ENCODE measurements around the gene PSMD4.
"Not testable (repeated sequence)": the region's sequence is repeated elsewhere in the genome, so short reads cannot be mapped to it uniquely, and the experiment has no call there.

Gene PSMD4

GRCh38 chr1:151254217-151255213 lies at the start of gene PSMD4:
PSMD4 (plus strand) TSS chr1:151254734; CDS start chr1:151254783, 49 bp downstream.
- H3K9me3 ChIP-seq (ENCODE audit: insufficient read depth, low read depth, low read length), result no peaks in the 10 kb centered on the region
- H3K4me3 ChIP-seq (ENCODE audit: low read length, poor library complexity, severe bottlenecking), result peak within 1 kb of the TSS; percentile 99
- peaks cover 8% of the 10 kb centered on the region; the same call in 1 of the 2 replicates for H3K36me3 ChIP-seq (ENCODE audit: insufficient read depth, low read length)
- H3K4me1 ChIP-seq (ENCODE audit: insufficient read depth, low read length, poor library complexity, severe bottlenecking), result peaks cover 15% of the 10 kb centered on the region
- peaks cover 4% of the 10 kb centered on the region for H4K20me1 ChIP-seq (ENCODE audit: insufficient read depth, low read length, poor library complexity, severe bottlenecking)
- TF ChIP-seq EZH2phosphoT487 (IDR thresholded peaks at IDR 0.05; ENCODE audit: borderline replicate concordance) (no peak), CTCF (conservative IDR thresholded peaks at IDR 0.05; ENCODE audit: low read length) (no peak)
- H2AFZ ChIP-seq (ENCODE audit: low read length), result peak within 1 kb of the TSS; percentile 86
- H3F3A ChIP-seq (ENCODE audit: low read depth), result no peaks in the 10 kb centered on the region
- H3K4me2 ChIP-seq (ENCODE audit: low read depth, low read length, poor library complexity, severe bottlenecking), result peak within 1 kb of the TSS; percentile 93
- H3K27me3 ChIP-seq (ENCODE audit: insufficient read depth, low read length, poor library complexity, severe bottlenecking), result no peaks in the 10 kb centered on the region
- peaks cover 47% of the 10 kb centered on the region for H3K79me2 ChIP-seq (ENCODE audit: insufficient read depth, low read length)
- H3K9ac ChIP-seq (ENCODE audit: low read depth, low read length, poor library complexity, severe bottlenecking), result peak within 1 kb of the TSS; percentile 88
- H3K9me2 ChIP-seq (replicated peaks; ENCODE audit: low read depth, low read length), result no peaks in the 10 kb centered on the region

GRCh38 chr1:151205381-151205965 lies 49.1 kb upstream of the PSMD4 start:
- peaks cover 45% of the 10 kb centered on the region for H3K4me1 ChIP-seq (ENCODE audit: insufficient read depth, low read length, poor library complexity, severe bottlenecking)
- peaks cover 82% of the 10 kb centered on the region for H3K79me2 ChIP-seq (ENCODE audit: insufficient read depth, low read length)
- H3K9me2 ChIP-seq (replicated peaks; ENCODE audit: low read depth, low read length); H3K4me3 ChIP-seq (ENCODE audit: low read length, poor library complexity, severe bottlenecking); H2AFZ ChIP-seq (ENCODE audit: low read length); H3K27me3 ChIP-seq (ENCODE audit: insufficient read depth, low read length, poor library complexity, severe bottlenecking); H3K9me3 ChIP-seq (ENCODE audit: insufficient read depth, low read depth, low read length); H3K9ac ChIP-seq (ENCODE audit: low read depth, low read length, poor library complexity, severe bottlenecking); H3F3A ChIP-seq (ENCODE audit: low read depth): not testable (repeated sequence)
- peak overlapping the region; percentile 54 for H3K4me2 ChIP-seq (ENCODE audit: low read depth, low read length, poor library complexity, severe bottlenecking)
- peaks cover 56% of the 10 kb centered on the region for H4K20me1 ChIP-seq (ENCODE audit: insufficient read depth, low read length, poor library complexity, severe bottlenecking)
- H3K36me3 ChIP-seq (ENCODE audit: insufficient read depth, low read length), result peaks cover 29% of the 10 kb centered on the region; the same call in 1 of the 2 replicates

GRCh38 chr1:151210830-151211229 lies 43.7 kb upstream of the PSMD4 start:
- Histone ChIP-seq H3K36me3 (ENCODE audit: insufficient read depth, low read length) (peaks cover 25% of the 10 kb centered on the region; the same call in 1 of the 2 replicates), H3K4me1 (ENCODE audit: insufficient read depth, low read length, poor library complexity, severe bottlenecking) (peaks cover 3% of the 10 kb centered on the region), H3K9me2 (replicated peaks; ENCODE audit: low read depth, low read length) (no peaks in the 10 kb centered on the region), H3F3A (ENCODE audit: low read depth) (no peaks in the 10 kb centered on the region), H3K79me2 (ENCODE audit: insufficient read depth, low read length) (peaks cover 72% of the 10 kb centered on the region), H3K4me2 (ENCODE audit: low read depth, low read length, poor library complexity, severe bottlenecking) (no peak overlapping the region), H3K27me3 (ENCODE audit: insufficient read depth, low read length, poor library complexity, severe bottlenecking) (no peaks in the 10 kb centered on the region), H3K4me3 (ENCODE audit: low read length, poor library complexity, severe bottlenecking) (no peak overlapping the region), H3K9ac (ENCODE audit: low read depth, low read length, poor library complexity, severe bottlenecking) (no peak overlapping the region), H4K20me1 (ENCODE audit: insufficient read depth, low read length, poor library complexity, severe bottlenecking) (peaks cover 29% of the 10 kb centered on the region), H3K9me3 (ENCODE audit: insufficient read depth, low read depth, low read length) (no peaks in the 10 kb centered on the region), H2AFZ (ENCODE audit: low read length) (no peak overlapping the region)
- TF ChIP-seq EZH2phosphoT487 (IDR thresholded peaks at IDR 0.05; ENCODE audit: borderline replicate concordance), result no peak
- TF ChIP-seq CTCF (conservative IDR thresholded peaks at IDR 0.05; ENCODE audit: low read length), result no peak

Measured in Loucy (cell line).